GM23248 (cell line): ENCODE measurements around the gene STEAP2.

Source experiments
- EZH2 ChIP-seq: fragments of 200-600 bp; sonication (generic); IDR thresholded peaks from 2 replicates; pipeline ENCODE4 v1.6.1; 2018; ENCODE audit warnings: antibody characterized with exemption, mild to moderate bottlenecking; ENCODE audit not compliant: insufficient read depth, poor library complexity, severe bottlenecking
- EZH2phosphoT487 ChIP-seq: fragments of 200-600 bp; sonication (generic); IDR thresholded peaks from 2 replicates; pipeline ENCODE4 v1.6.1; 2018; ENCODE audit warnings: antibody characterized with exemption, moderate library complexity, mild to moderate bottlenecking, low read depth; ENCODE audit not compliant: insufficient read depth

DNA sequence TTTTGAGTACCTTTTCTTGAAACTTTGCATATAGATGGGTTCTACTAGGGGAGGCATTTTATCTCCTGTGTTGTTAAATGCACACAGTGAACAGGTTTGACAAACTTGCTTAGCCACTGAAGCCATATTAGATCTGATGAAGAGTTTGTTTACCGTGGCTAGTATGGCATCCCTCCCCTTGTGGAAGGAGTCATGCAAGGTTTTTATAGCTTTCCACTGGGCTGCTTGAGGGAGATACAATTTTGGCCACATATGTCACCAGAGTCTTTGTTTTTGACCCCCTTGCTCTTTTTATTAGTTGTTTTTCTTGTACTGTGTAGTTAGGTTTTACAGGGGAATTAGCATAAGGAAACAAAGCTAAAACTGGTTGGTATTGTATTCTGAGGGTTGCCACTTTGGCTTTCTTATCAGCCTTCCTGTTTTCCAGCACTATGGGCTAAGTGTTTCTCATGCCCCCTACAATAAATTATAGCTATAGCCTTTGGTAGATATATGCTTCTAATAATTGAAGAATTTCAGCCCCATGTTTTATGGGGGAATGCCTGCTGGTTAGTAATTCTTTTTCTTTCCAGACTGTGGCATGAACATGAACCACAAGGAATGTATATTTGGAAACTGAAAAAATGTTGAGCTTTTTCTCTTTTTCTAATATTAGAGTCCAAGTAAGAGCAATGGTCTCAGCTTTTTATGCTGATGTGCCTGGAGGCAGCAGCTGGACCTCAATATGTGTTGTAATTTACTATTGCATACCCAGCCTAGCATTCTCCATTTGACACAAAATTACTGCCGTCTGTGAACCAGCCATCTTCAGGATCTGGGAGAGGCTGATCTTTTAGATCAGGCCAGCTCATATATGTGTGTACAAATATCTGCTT is 18.4 kb upstream of the STEAP2 start:
- no peak for TF ChIP-seq EZH2
- TF ChIP-seq EZH2phosphoT487 = no peak
